K562 (cell line): ENCODE measurements around the gene METRN. TPM values are rescaled to one million over a fixed set of nuclear protein-coding genes. Genes with fewer than 3 reads are reported as not detected.

Source experiments
- CC2D1A ChIP-seq: fragments of 450-650 bp; IDR thresholded peaks from 2 replicates; pipeline ENCODE4 v1.6.1; 2017; ENCODE audit warnings: mild to moderate bottlenecking
- CXXC5 ChIP-seq: fragments of 250-450 bp; sonication (Bioruptor Pico); IDR thresholded peaks from 2 replicates; pipeline ENCODE4 v1.8.0; 2022; ENCODE audit warnings: inconsistent platforms, mild to moderate bottlenecking, moderate library complexity
- ILK ChIP-seq: fragments of 450-650 bp; IDR thresholded peaks from 2 replicates; pipeline ENCODE4 v1.6.1; 2016; ENCODE audit warnings: missing genetic modification characterization, low read depth, mild to moderate bottlenecking, missing compliant biosample characterization, moderate library complexity, borderline replicate concordance
- NFIX ChIP-seq: fragments of 250-450 bp; sonication (Bioruptor Pico); IDR thresholded peaks from 2 replicates; pipeline ENCODE4 v1.4.0; 2020; ENCODE audit warnings: low read depth, mild to moderate bottlenecking, moderate library complexity
- NFRKB ChIP-seq: fragments of 450-650 bp; IDR thresholded peaks from 2 replicates; pipeline ENCODE4 v1.6.1; 2016; ENCODE audit warnings: low read depth
- NR2C2 ChIP-seq, 2 experiments: fragments of 200-800 bp in 1 of 2; sonication (Bioruptor generic) in 1 of 2; sonication (generic) in 1 of 2; formaldehyde crosslinking in 1 of 2; IDR thresholded peaks; 2 replicates each; pipeline versions ENCODE4 v1.6.1 to v1.8.0; 2016 to 2022; ENCODE audit warnings: mild to moderate bottlenecking in 1 of 2, missing compliant biosample characterization in 1 of 2, missing genetic modification characterization in 1 of 2, missing genetic modification reagents in 1 of 2
- POLR3G ChIP-seq: IDR thresholded peaks from 2 replicates; pipeline ENCODE4 v1.6.1; 2011; ENCODE audit not compliant: insufficient read length, insufficient replicate concordance; ENCODE audit errors: extremely low read depth
- PTBP1 ChIP-seq: fragments of 200-400 bp; formaldehyde crosslinking; IDR thresholded peaks from 2 replicates; pipeline ENCODE4 v1.6.1; 2017; ENCODE audit warnings: low read depth, low read length
- RERE ChIP-seq: sonication (generic); formaldehyde crosslinking; IDR thresholded peaks from 2 replicates; pipeline ENCODE4 v1.8.0; 2023; ENCODE audit warnings: missing genetic modification reagents, mild to moderate bottlenecking, borderline replicate concordance
- ZNF609 ChIP-seq: sonication (generic); formaldehyde crosslinking; IDR thresholded peaks from 2 replicates; pipeline ENCODE4 v1.8.1; 2023; ENCODE audit warnings: missing genetic modification reagents, mild to moderate bottlenecking, borderline replicate concordance
- ZSCAN32 ChIP-seq: fragments of 450-650 bp; formaldehyde crosslinking; IDR thresholded peaks from 2 replicates; pipeline ENCODE4 v1.4.0; 2020; ENCODE audit warnings: mild to moderate bottlenecking, moderate library complexity
- polyA plus RNA-seq, 8 experiments: library from polyadenylated mRNA; depleted of rRNA in 4 of 8; stranded (reverse) in 5 of 8; unstranded in 3 of 8; fragments of >200 nt; fragmentation: Nextera tagmentation in 2 of 8; fragmentation: Illumina TruSeq in 1 of 8; extraction: Ambion mirVana in 2 of 8; extraction: Trizol in 1 of 8; gene quantifications; 2 replicates each; pipeline versions ENCODE4 v1.2.1 to v1.2.3, GENCODE V29; 2011 to 2014; ENCODE audit warnings: inconsistent platforms in 1 of 8, missing spikeins in 1 of 8
- total RNA-seq, 7 experiments: library from RNA; depleted of rRNA in 6 of 7; stranded (reverse); fragments of >200 nt in 6 of 7; fragmentation: Illumina TruSeq in 2 of 7; extraction: Trizol in 2 of 7; gene quantifications; 2 replicates each; pipeline versions ENCODE4 v1.2.1 to v1.2.3, GENCODE V29; 2011 to 2021; ENCODE audit warnings: low replicate concordance in 1 of 7
- TF ChIP-seq, protein P1 (sequence below): fragments of 250-450 bp; sonication (Bioruptor Pico); IDR thresholded peaks from 2 replicates; pipeline ENCODE4 v1.5.1; 2021; ENCODE audit warnings: mild to moderate bottlenecking

METRN gene
- total and polyA plus RNA-seq, 9 of the 15 experiments (the other 6 are each of a cell fraction or from before 2014, with no cell fraction given), result 0.20 to 89.8 (median 15.4) TPM

- TF ChIP-seq ZNF609 (CRISPR knock-in tag), result peak; percentile 75; the same call in 1 of the 2 replicates
- TF ChIP-seq NFIX (CRISPR knock-in tag), result no peak
- 0 out of 2 replicates have a peak, but pooled peaks have one; percentile 20 for TF ChIP-seq PTBP1
- TF ChIP-seq ZSCAN32 (CRISPR knock-in tag), result no peak
- no peak for TF ChIP-seq NFRKB
- TF ChIP-seq, protein P1, sequence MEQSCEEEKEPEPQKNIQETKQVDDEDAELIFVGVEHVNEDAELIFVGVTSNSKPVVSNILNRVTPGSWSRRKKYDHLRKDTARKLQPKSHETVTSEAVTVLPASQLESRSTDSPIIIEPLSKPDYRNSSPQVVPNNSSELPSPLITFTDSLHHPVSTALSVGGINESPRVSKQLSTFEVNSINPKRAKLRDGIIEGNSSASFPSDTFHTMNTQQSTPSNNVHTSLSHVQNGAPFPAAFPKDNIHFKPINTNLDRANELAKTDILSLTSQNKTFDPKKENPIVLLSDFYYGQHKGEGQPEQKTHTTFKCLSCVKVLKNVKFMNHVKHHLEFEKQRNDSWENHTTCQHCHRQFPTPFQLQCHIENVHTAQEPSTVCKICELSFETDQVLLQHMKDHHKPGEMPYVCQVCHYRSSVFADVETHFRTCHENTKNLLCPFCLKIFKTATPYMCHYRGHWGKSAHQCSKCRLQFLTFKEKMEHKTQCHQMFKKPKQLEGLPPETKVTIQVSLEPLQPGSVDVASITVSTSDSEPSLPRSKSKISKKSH (CRISPR knock-in tag), result no peak
- TF ChIP-seq RERE (CRISPR knock-in tag), result no peak
- peak; percentile 80; the same call in 1 of the 2 replicates for TF ChIP-seq NR2C2 (CRISPR knock-in tag; IDR thresholded peaks at IDR 0.05)
- peak; percentile 89 for TF ChIP-seq NR2C2 (tag; IDR thresholded peaks at IDR 0.05)
- no peak for TF ChIP-seq CC2D1A
- no peak for TF ChIP-seq ILK (tag)
- peak; percentile 92 for TF ChIP-seq CXXC5 (CRISPR knock-in tag)
- TF ChIP-seq POLR3G, result no peak
Measured at GRCh38 chr16:720990-721764, 6.3 kb downstream of the METRN start, which contains the start of gene ANTKMT (continued).
